ENCODE measurements around the gene MYMK. TPM values are rescaled to one million over a fixed set of nuclear protein-coding genes. Genes with fewer than 3 reads are reported as not detected.

Gene MYMK
- total and polyA plus RNA-seq, 2 of the 4 experiments (the other 2 are of a cell fraction), result not detected

DNA sequence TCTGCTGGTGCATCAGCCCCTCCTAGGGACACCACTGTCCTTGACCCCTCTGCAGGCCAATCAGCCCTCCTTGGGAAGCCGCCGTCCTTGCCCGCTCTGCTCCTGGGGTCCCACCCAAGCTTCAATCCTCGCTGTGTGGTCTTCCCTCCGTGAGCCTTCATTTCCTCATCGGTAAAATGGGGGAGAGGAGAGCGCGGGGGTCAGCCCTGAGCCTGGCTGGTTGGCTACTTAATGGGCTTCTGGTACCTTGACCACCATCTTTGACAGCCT lies 33.2 kb downstream of the MYMK start (continued):
- TF ChIP-seq, protein P1, sequence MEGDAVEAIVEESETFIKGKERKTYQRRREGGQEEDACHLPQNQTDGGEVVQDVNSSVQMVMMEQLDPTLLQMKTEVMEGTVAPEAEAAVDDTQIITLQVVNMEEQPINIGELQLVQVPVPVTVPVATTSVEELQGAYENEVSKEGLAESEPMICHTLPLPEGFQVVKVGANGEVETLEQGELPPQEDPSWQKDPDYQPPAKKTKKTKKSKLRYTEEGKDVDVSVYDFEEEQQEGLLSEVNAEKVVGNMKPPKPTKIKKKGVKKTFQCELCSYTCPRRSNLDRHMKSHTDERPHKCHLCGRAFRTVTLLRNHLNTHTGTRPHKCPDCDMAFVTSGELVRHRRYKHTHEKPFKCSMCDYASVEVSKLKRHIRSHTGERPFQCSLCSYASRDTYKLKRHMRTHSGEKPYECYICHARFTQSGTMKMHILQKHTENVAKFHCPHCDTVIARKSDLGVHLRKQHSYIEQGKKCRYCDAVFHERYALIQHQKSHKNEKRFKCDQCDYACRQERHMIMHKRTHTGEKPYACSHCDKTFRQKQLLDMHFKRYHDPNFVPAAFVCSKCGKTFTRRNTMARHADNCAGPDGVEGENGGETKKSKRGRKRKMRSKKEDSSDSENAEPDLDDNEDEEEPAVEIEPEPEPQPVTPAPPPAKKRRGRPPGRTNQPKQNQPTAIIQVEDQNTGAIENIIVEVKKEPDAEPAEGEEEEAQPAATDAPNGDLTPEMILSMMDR (conservative IDR thresholded peaks at IDR 0.05; ENCODE audit: low read depth, low read length), result no peak
- no peak for TF ChIP-seq POLR2A (IDR thresholded peaks at IDR 0.05; ENCODE audit: low read depth, low read length)
- TF ChIP-seq CEBPB (IDR thresholded peaks at IDR 0.05; ENCODE audit: low read depth, low read length), result no peak
- TF ChIP-seq SMC3 (IDR thresholded peaks at IDR 0.05; ENCODE audit: low read depth, low read length), result no peak

DNA sequence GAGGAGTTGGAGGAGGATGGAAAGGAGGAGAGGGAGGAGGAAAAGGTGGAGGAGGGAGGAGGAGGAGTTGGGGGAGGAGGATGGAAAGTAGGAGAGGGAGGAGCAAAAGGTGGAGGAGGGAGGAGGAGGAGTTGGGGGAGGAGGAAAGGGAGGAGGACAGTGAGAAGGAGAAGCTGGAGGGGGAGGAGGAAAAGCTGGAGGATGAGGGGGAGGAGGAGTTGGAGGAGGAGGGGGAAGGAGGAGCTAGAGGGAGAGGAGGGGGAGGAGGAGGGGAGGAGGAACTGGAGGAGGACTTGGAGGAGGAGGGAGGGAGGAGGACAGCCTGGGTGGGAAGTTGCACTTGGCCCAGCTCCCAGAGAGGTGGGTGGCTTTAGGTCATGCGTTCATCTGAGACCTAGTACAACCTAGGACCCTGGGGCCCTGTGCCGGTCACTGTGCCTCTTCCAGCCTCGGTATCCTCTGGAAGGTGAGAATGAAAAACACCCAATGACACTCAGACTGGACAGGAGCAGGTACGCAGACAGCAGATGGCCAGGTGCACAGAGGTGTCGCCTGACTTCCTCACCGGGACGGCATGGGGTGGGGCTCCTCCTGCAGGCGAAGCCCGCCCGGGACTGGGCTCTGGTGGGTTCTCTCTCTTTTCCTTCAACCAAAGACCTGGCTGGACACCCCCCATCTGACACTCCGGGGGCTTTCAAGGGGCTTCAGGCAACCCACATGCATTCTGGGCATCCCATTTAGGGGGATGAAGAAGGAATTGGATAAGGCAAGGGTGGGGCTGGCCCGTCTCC lies 33.7 kb downstream of the MYMK start:
- Histone ChIP-seq H3K14ac (replicated peaks; ENCODE audit: low read depth, low read length) (no peak overlapping the region), H3K9ac (ENCODE audit: low read depth, low read length) (no peak overlapping the region), H3K4me2 (ENCODE audit: low read depth, low read length) (no peak overlapping the region), H3K9me3 (ENCODE audit: control insufficient read depth, insufficient read depth, low read length) (no peaks in the 10 kb centered on the region), H3K23ac (ENCODE audit: low read depth, low read length) (no peak overlapping the region), H2BK5ac (ENCODE audit: low read depth, low read length, poor library complexity, severe bottlenecking) (no peak overlapping the region), H3K79me1 (ENCODE audit: low read depth in 1 of 2, low read length in 2 of 2) (no peaks in the 10 kb centered on the region), H2AFZ (replicated peaks; ENCODE audit: low read length, poor library complexity) (no peak overlapping the region), H3K27me3 (ENCODE audit: control insufficient read depth, insufficient read depth, low read length) (peaks cover 32% of the 10 kb centered on the region; the same call in 1 of the 2 replicates), H3K27ac (ENCODE audit: insufficient read depth, low read length) (no peak overlapping the region), H3K4me1 (ENCODE audit: control insufficient read depth, insufficient read depth, low read length) (peaks cover 4% of the 10 kb centered on the region; the same call in 1 of the 2 replicates), H2BK15ac (ENCODE audit: low read depth, low read length) (no peak overlapping the region), H2AK5ac (ENCODE audit: low read depth, low read length) (no peak overlapping the region), H3K56ac (ENCODE audit: extremely low read depth, insufficient read depth, low read length) (no peak overlapping the region), H2AK9ac (replicated peaks; ENCODE audit: low read depth, low read length, poor library complexity) (no peak overlapping the region), H4K8ac (ENCODE audit: low read depth in 2 of 2, low read length in 2 of 2) (no peak overlapping the region), H2BK120ac (ENCODE audit: low read depth, low read length) (no peak overlapping the region), H3K4me3 (ENCODE audit: insufficient read depth, low read depth, low read length) (no peak overlapping the region), H4K5ac (ENCODE audit: low read depth, low read length) (no peak overlapping the region), H4K91ac (ENCODE audit: insufficient read depth, low read depth, low read length) (no peak overlapping the region), H3K18ac (ENCODE audit: low read depth, low read length) (no peak overlapping the region), H3K4ac (ENCODE audit: low read depth, low read length) (no peak overlapping the region), H3K36me3 (ENCODE audit: control insufficient read depth, insufficient read depth, low read length) (no peaks in the 10 kb centered on the region), H2BK20ac (ENCODE audit: low read depth, low read length) (no peak overlapping the region), H3K9me1 (ENCODE audit: insufficient read depth, low read length) (peaks cover 5% of the 10 kb centered on the region; the same call in 1 of the 2 replicates), H4K20me1 (ENCODE audit: insufficient read depth, low read length) (0 out of 2 replicates have a peak, but pooled peaks cover 5% of the 10 kb centered on the region)
- DNase-seq (no peak), ATAC-seq (ENCODE audit: low read depth) (no peak)
- WGBS, 2 experiments (ENCODE audit: extremely low coverage in 2 of 2, insufficient read length in 1 of 2), result 92% methylated on average over 3 of the region's 12 CpGs; no CpG with 5 or more reads in 1 of the 2 experiments
- intact Hi-C loops (cut with micrococcal nuclease) (no loop called here), dilution Hi-C loops (cut with HindIII; ENCODE audit: low sequenced_read_pairs, unreplicated experiment) (no loop called here), in situ Hi-C loops (cut with MboI; ENCODE audit: low sequenced_read_pairs) (loop anchor here (25.0 kb wide), 1 partner anchor 454 kb away; the partner anchor contains the start of gene GTF3C5)
- ChIA-PET CTCF (no interaction called here), POLR2A (ENCODE audit: unreplicated experiment) (no interaction called here)
- BruUV-seq (replicated peaks), result no TSS peak
- TF ChIP-seq MAZ (IDR thresholded peaks at IDR 0.05; ENCODE audit: borderline replicate concordance, low read depth, low read length), result no peak
- TF ChIP-seq RAD21 (IDR thresholded peaks at IDR 0.05; ENCODE audit: low read length), result no peak
- TF ChIP-seq CEBPB (IDR thresholded peaks at IDR 0.05; ENCODE audit: low read depth, low read length), result no peak
- no peak for TF ChIP-seq USF2 (IDR thresholded peaks at IDR 0.05; ENCODE audit: low read depth, low read length)
- TF ChIP-seq, protein P1 (conservative IDR thresholded peaks at IDR 0.05; ENCODE audit: low read depth, low read length), result no peak
- TF ChIP-seq POLR2A (IDR thresholded peaks at IDR 0.05; ENCODE audit: low read depth, low read length), result no peak
- no peak for TF ChIP-seq RFX5 (IDR thresholded peaks at IDR 0.05; ENCODE audit: low read depth, low read length)
- no peak for TF ChIP-seq CHD1 (IDR thresholded peaks at IDR 0.05; ENCODE audit: low read depth, low read length)
- no peak for TF ChIP-seq MXI1 (IDR thresholded peaks at IDR 0.05; ENCODE audit: borderline replicate concordance, low read depth, low read length)
- TF ChIP-seq NFE2L2 (IDR thresholded peaks at IDR 0.05; ENCODE audit: low read depth, low read length), result no peak
